ENCODE measurements around the gene PJA1.

GRCh38 chrX:69163936-69164741 lies 1.1 kb downstream of the PJA1 start:
- TF ChIP-seq CTCF (tag by site-specific recombination; IDR thresholded peaks at IDR 0.05) (no peak), ZNF362 (tag by site-specific recombination; IDR thresholded peaks at IDR 0.05) (no peak)
